Osteoblast (primary cell): ENCODE measurements around the gene USP43. TPM values are rescaled to one million over a fixed set of nuclear protein-coding genes. Genes with fewer than 3 reads are reported as not detected.

Experiments
- DNase-seq: peaks from one replicate; pipeline ENCODE4 v3.0.0; 2011; ENCODE audit warnings: low spot score, mixed read lengths; ENCODE audit not compliant: insufficient read length; ENCODE audit errors: missing footprints
- H2AFZ ChIP-seq: 2 replicates; pipeline ENCODE4 v1.6.0; 2011; ENCODE audit warnings: mild to moderate bottlenecking, low read length
- H3K27ac ChIP-seq: 2 replicates; pipeline ENCODE4 v1.5.1; 2011; ENCODE audit warnings: mild to moderate bottlenecking, low read depth, low read length, moderate library complexity
- H3K27me3 ChIP-seq: 2 replicates; pipeline ENCODE4 v1.6.0; 2012; ENCODE audit warnings: mild to moderate bottlenecking, control low read depth, inconsistent platforms, low read length, moderate library complexity; ENCODE audit not compliant: insufficient read depth
- H3K36me3 ChIP-seq: 2 replicates; pipeline ENCODE4 v1.5.1; 2011; ENCODE audit warnings: mild to moderate bottlenecking, low read length, control low read depth, moderate library complexity; ENCODE audit not compliant: insufficient read depth
- H3K4me1 ChIP-seq: 2 replicates; pipeline ENCODE4 v1.5.1; 2011; ENCODE audit warnings: mild to moderate bottlenecking, low read length, control low read depth, moderate library complexity; ENCODE audit not compliant: insufficient read depth
- H3K4me2 ChIP-seq: 2 replicates; pipeline ENCODE4 v1.6.0; 2011; ENCODE audit warnings: mild to moderate bottlenecking, low read length; ENCODE audit not compliant: insufficient read depth
- H3K4me3 ChIP-seq: fragments of 200-600 bp; sonication (generic); 3 replicates; pipeline ENCODE4 v1.5.1; 2012; ENCODE audit warnings: mild to moderate bottlenecking, low read length, inconsistent platforms; ENCODE audit not compliant: insufficient read depth
- H3K79me2 ChIP-seq: 2 replicates; pipeline ENCODE4 v1.6.0; 2012; ENCODE audit warnings: mild to moderate bottlenecking, low read length, control low read depth, inconsistent platforms; ENCODE audit not compliant: insufficient read depth
- H3K9me3 ChIP-seq: 2 replicates; pipeline ENCODE4 v1.5.1; 2011; ENCODE audit warnings: low read depth, low read length, control low read depth
- H4K20me1 ChIP-seq: 2 replicates; pipeline ENCODE4 v1.6.0; 2012; ENCODE audit warnings: mild to moderate bottlenecking, low read length, control low read depth; ENCODE audit not compliant: insufficient read depth
- CTCF ChIP-seq: IDR thresholded peaks from 2 replicates; pipeline ENCODE4 v1.5.1; 2011; ENCODE audit warnings: mild to moderate bottlenecking, low read depth, low read length, moderate library complexity; ENCODE audit errors: extremely low read depth
- total RNA-seq: library from RNA; depleted of rRNA; stranded (reverse); fragments of >200 nt; gene quantifications from 2 replicates; pipeline ENCODE4 v1.2.3, GENCODE V29; 2012

Gene USP43
- total RNA-seq, 1 donor, result 0.36 TPM

DNA sequence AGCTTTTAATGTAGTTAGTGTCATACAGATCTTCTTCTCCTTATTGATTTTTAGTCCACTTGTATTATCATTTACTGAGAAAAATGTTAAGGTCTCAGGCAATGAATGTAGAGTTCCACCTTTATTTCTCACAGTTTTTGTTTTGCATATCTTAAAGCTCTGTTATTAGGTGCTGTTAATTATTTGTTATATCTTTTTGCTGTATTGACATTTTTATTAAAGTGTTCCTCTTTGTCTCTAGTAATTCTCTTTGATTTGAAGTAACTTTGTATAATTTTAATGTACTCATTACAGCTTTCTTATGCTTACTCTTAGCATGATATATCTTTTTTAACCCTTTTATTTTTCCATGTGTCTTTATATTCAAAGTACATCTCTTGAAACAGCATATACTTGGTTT lies 22.4 kb upstream of the USP43 start:
- H3K27me3 ChIP-seq, result no peaks in the 10 kb centered on the region
- H3K27ac ChIP-seq, result no peak overlapping the region
- H3K36me3 ChIP-seq, result no peaks in the 10 kb centered on the region
- no peaks in the 10 kb centered on the region for H4K20me1 ChIP-seq
- no peaks in the 10 kb centered on the region for H3K9me3 ChIP-seq
- no peak overlapping the region for H3K4me2 ChIP-seq
- no peaks in the 10 kb centered on the region for H3K4me1 ChIP-seq
- no peak for DNase-seq
- TF ChIP-seq CTCF, result no peak
- no peak overlapping the region for H3K4me3 ChIP-seq
- no peaks in the 10 kb centered on the region for H3K79me2 ChIP-seq
- no peak overlapping the region for H2AFZ ChIP-seq

- Histone ChIP-seq H4K20me1 (no peaks in the 10 kb centered on the region), H3K4me2 (no peak overlapping the region), H3K4me1 (no peaks in the 10 kb centered on the region), H2AFZ (no peak overlapping the region), H3K79me2 (no peaks in the 10 kb centered on the region), H3K9me3 (no peaks in the 10 kb centered on the region), H3K27me3 (no peaks in the 10 kb centered on the region), H3K36me3 (no peaks in the 10 kb centered on the region), H3K27ac (no peak overlapping the region), H3K4me3 (no peak overlapping the region)
- DNase-seq, result no peak
- no peak for TF ChIP-seq CTCF
Observed at GRCh38 chr17:9628509-9628908, 16.8 kb upstream of the USP43 start.

GRCh38 chr17:9632741-9633140 lies 12.6 kb upstream of the USP43 start:
- DNase-seq, result no peak
- Histone ChIP-seq H3K27ac (no peak overlapping the region), H4K20me1 (no peaks in the 10 kb centered on the region), H3K4me2 (no peak overlapping the region), H3K27me3 (no peaks in the 10 kb centered on the region), H2AFZ (no peak overlapping the region), H3K79me2 (no peaks in the 10 kb centered on the region), H3K4me3 (no peak overlapping the region), H3K36me3 (no peaks in the 10 kb centered on the region), H3K4me1 (no peaks in the 10 kb centered on the region), H3K9me3 (no peaks in the 10 kb centered on the region)
- TF ChIP-seq CTCF, result no peak

DNA sequence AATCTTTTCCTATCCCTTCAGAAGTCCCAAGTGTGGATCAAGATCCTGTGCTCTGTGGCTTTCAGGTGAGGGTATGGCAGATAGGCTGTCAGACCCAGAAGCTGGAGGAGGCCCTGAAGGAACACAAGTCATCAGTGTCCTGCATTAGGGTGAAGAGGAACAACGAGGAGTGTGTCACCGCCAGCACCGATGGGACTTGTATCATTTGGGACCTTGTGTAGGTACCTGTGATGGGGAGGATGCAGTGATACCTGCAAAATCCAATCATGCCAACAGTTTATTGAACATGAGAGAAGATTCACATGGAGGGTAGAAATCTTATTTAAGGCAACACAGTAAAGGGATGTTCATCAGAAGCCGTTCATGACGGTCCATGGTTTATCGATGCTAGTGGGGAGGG lies 10.0 kb upstream of the USP43 start:
- H3K79me2 ChIP-seq, result no peaks in the 10 kb centered on the region
- no peaks in the 10 kb centered on the region for H4K20me1 ChIP-seq
- no peaks in the 10 kb centered on the region for H3K36me3 ChIP-seq
- no peaks in the 10 kb centered on the region for H3K4me1 ChIP-seq
- no peaks in the 10 kb centered on the region for H3K27me3 ChIP-seq
- no peak overlapping the region for H3K4me2 ChIP-seq
- no peak for TF ChIP-seq CTCF
- no peak overlapping the region for H3K27ac ChIP-seq
- no peaks in the 10 kb centered on the region for H3K9me3 ChIP-seq
- no peak for DNase-seq
- H3K4me3 ChIP-seq, result no peak overlapping the region
- H2AFZ ChIP-seq, result no peak overlapping the region
